Measurements from ENCODE around the gene GTSF1L. TPM values are rescaled to one million over a fixed set of nuclear protein-coding genes. Genes with fewer than 3 reads are reported as not detected.
A peak's percentile ranks its signal among the peaks of the same experiment; 100 is the strongest.

Gene GTSF1L
- total RNA-seq, 1 donor from 2014 or later = not detected

- Mint-ChIP-seq H3K9me3 (no peaks in the 10 kb centered on the region), H3K27me3 (ENCODE audit: low read depth) (no peaks in the 10 kb centered on the region), H3K36me3 (ENCODE audit: low read depth) (peaks cover 2% of the 10 kb centered on the region)
Observed at GRCh38 chr20:43686820-43687219, 40.0 kb downstream of the GTSF1L start.

DNA sequence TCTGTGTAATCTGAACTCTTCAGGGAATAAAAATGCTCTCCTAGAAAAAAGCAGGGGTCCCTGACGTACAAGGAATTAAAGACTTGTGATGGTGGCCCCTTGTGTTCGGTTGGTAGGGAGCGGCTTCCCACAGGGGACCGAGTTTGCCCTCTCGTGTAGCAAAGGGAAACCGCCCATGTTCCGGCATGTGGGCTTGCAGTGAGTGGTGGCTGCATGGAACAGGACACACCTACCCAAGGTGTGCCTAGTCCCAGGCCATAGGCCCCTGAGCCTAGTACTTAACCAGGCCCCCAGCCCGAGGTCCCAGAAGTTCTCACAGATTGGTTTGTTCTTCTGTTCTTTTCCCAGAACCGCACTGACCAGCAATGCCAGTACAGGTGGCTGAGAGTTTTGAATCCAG lies 44.4 kb downstream of the GTSF1L start:
- no peak for TF ChIP-seq CTCF (conservative IDR thresholded peaks at IDR 0.05)
- peaks cover 5% of the 10 kb centered on the region for H3K36me3 Mint-ChIP-seq (ENCODE audit: low read depth)
- H3K4me3 Mint-ChIP-seq = no peak overlapping the region
- H3K9me3 Mint-ChIP-seq = no peaks in the 10 kb centered on the region
- H3K4me1 Mint-ChIP-seq = peaks cover under 1% of the 10 kb centered on the region
- H3K27ac Mint-ChIP-seq (ENCODE audit: unreplicated experiment) = no peak overlapping the region
- DNase-seq (ENCODE audit: low read depth, low spot score) = no peak
- H3K27me3 Mint-ChIP-seq (ENCODE audit: low read depth) = no peaks in the 10 kb centered on the region

More at GRCh38 chr20:43686820-43687219, 40.0 kb downstream of the GTSF1L start:
- no peak for TF ChIP-seq CTCF (conservative IDR thresholded peaks at IDR 0.05)
- DNase-seq (ENCODE audit: low read depth, low spot score) = no peak
- H3K4me3 Mint-ChIP-seq = no peak overlapping the region
- no peaks in the 10 kb centered on the region for H3K4me1 Mint-ChIP-seq
- no peak overlapping the region for H3K27ac Mint-ChIP-seq (ENCODE audit: unreplicated experiment)

GRCh38 chr20:43681991-43682410 lies 44.8 kb downstream of the GTSF1L start:
- Mint-ChIP-seq H3K4me1 (peaks cover 4% of the 10 kb centered on the region), H3K36me3 (ENCODE audit: low read depth) (peaks cover 9% of the 10 kb centered on the region), H3K9me3 (no peaks in the 10 kb centered on the region), H3K27ac (ENCODE audit: unreplicated experiment) (no peak overlapping the region), H3K4me3 (no peak overlapping the region), H3K27me3 (ENCODE audit: low read depth) (no peaks in the 10 kb centered on the region)
- DNase-seq (ENCODE audit: low read depth, low spot score) = no peak
- no peak for TF ChIP-seq CTCF (conservative IDR thresholded peaks at IDR 0.05)

DNA sequence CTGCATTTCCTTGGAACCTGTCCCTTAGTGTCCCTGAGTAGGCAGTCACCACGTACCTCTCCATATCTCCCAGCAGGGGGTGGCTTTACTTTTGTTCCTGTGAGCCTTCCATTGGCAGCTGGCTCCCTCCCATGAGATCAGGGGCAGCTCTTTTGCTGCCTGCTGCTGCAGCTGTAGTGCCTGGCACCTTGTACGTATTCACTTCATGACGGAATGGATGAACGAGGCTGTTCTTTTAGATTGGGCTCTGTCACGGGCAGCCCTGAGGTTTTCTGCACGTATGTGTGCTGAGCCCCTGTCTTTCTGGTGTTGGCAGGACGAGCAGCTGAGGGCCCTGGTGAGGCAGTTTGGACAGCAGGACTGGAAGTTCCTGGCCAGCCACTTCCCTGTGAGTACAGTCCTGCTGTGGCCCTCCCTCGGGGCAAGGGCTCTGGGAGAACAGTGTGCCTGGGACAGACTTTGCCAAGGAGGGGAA lies 45.3 kb downstream of the GTSF1L start:
- no peak for DNase-seq (ENCODE audit: low read depth, low spot score)
- Mint-ChIP-seq H3K27me3 (ENCODE audit: low read depth) (no peaks in the 10 kb centered on the region), H3K27ac (ENCODE audit: unreplicated experiment) (no peak overlapping the region), H3K4me1 (peaks cover 4% of the 10 kb centered on the region), H3K36me3 (ENCODE audit: low read depth) (peaks cover 9% of the 10 kb centered on the region), H3K9me3 (no peaks in the 10 kb centered on the region), H3K4me3 (no peak overlapping the region)
- TF ChIP-seq CTCF (conservative IDR thresholded peaks at IDR 0.05) = peak; percentile 28

- Mint-ChIP-seq H3K27me3 (ENCODE audit: low read depth) (no peaks in the 10 kb centered on the region), H3K4me3 (no peak overlapping the region), H3K27ac (ENCODE audit: unreplicated experiment) (no peak overlapping the region), H3K36me3 (ENCODE audit: low read depth) (peaks cover 11% of the 10 kb centered on the region), H3K9me3 (no peaks in the 10 kb centered on the region), H3K4me1 (peaks cover 4% of the 10 kb centered on the region)
- no peak for DNase-seq (ENCODE audit: low read depth, low spot score)
- no peak for TF ChIP-seq CTCF (conservative IDR thresholded peaks at IDR 0.05)
Observed at GRCh38 chr20:43680981-43681380, 45.8 kb downstream of the GTSF1L start.

Measured in neural crest cell (in vitro differentiated cells).